ENCODE measurements around the gene PAQR7.
A peak's percentile ranks its signal among the peaks of the same experiment; 100 is the strongest.

Gene PAQR7

GRCh38 chr1:25821630-25822091, 53.8 kb downstream of the PAQR7 start:
- peaks cover 44% of the 10 kb centered on the region for H3K4me1 Mint-ChIP-seq
- no peaks in the 10 kb centered on the region for H3K27me3 Mint-ChIP-seq
- no peaks in the 10 kb centered on the region for H3K9me3 Mint-ChIP-seq
- peaks cover 6% of the 10 kb centered on the region for H3K36me3 Mint-ChIP-seq
- peak overlapping the region; percentile 89 for H3K27ac Mint-ChIP-seq
- peak overlapping the region; percentile 92 for H3K4me3 Mint-ChIP-seq

GRCh38 chr1:25821112-25821476, 54.4 kb downstream of the PAQR7 start:
- Mint-ChIP-seq H3K27me3 (no peaks in the 10 kb centered on the region), H3K9me3 (no peaks in the 10 kb centered on the region), H3K27ac (peak overlapping the region; percentile 90), H3K36me3 (peaks cover 4% of the 10 kb centered on the region), H3K4me1 (peaks cover 44% of the 10 kb centered on the region), H3K4me3 (peak overlapping the region; percentile 92)

- Mint-ChIP-seq H3K27ac (peak overlapping the region; percentile 90), H3K4me3 (peak overlapping the region; percentile 97), H3K9me3 (no peaks in the 10 kb centered on the region), H3K27me3 (no peaks in the 10 kb centered on the region), H3K36me3 (peaks cover 2% of the 10 kb centered on the region), H3K4me1 (peaks cover 44% of the 10 kb centered on the region)
Measured at GRCh38 chr1:25820247-25821111, 55.0 kb downstream of the PAQR7 start.

- H3K9me3 Mint-ChIP-seq, result no peaks in the 10 kb centered on the region
- H3K36me3 Mint-ChIP-seq, result peaks cover 2% of the 10 kb centered on the region
- H3K27ac Mint-ChIP-seq, result peak within 1 kb of the TSS; percentile 97
- H3K4me3 Mint-ChIP-seq, result peak within 1 kb of the TSS; percentile 97
- H3K4me1 Mint-ChIP-seq, result peaks cover 44% of the 10 kb centered on the region
- no peaks in the 10 kb centered on the region for H3K27me3 Mint-ChIP-seq
Measured at GRCh38 chr1:25819491-25820246, 55.8 kb downstream of the PAQR7 start, which contains the start of gene MTFR1L. Gene MTFR1L (plus strand): TSS chr1:25819954. CDS start chr1:25823105, 3,151 bp downstream.

GRCh38 chr1:25818569-25818968, 56.9 kb downstream of the PAQR7 start:
- Mint-ChIP-seq H3K27ac (peak overlapping the region; percentile 97), H3K4me1 (peaks cover 44% of the 10 kb centered on the region), H3K27me3 (no peaks in the 10 kb centered on the region), H3K9me3 (no peaks in the 10 kb centered on the region), H3K4me3 (peak overlapping the region; percentile 97), H3K36me3 (peaks cover 2% of the 10 kb centered on the region)

GRCh38 chr1:25817840-25818501, 57.5 kb downstream of the PAQR7 start:
- peaks cover 2% of the 10 kb centered on the region for H3K36me3 Mint-ChIP-seq

GRCh38 chr1:25816112-25816718, 59.3 kb downstream of the PAQR7 start:
- Mint-ChIP-seq H3K27ac (no peak overlapping the region), H3K4me1 (peaks cover 32% of the 10 kb centered on the region), H3K9me3 (no peaks in the 10 kb centered on the region)

More at GRCh38 chr1:25817840-25818501, 57.5 kb downstream of the PAQR7 start:
- Mint-ChIP-seq H3K9me3 (no peaks in the 10 kb centered on the region), H3K27me3 (no peaks in the 10 kb centered on the region), H3K4me3 (peak overlapping the region; percentile 97), H3K27ac (peak overlapping the region; percentile 97), H3K4me1 (peaks cover 44% of the 10 kb centered on the region)

GRCh38 chr1:25815208-25816111, 60.0 kb downstream of the PAQR7 start:
- H3K4me3 Mint-ChIP-seq, result no peak overlapping the region
- no peaks in the 10 kb centered on the region for H3K9me3 Mint-ChIP-seq
- H3K36me3 Mint-ChIP-seq, result no peaks in the 10 kb centered on the region
- H3K27ac Mint-ChIP-seq, result peak overlapping the region; percentile 23
- no peaks in the 10 kb centered on the region for H3K27me3 Mint-ChIP-seq
- peaks cover 24% of the 10 kb centered on the region for H3K4me1 Mint-ChIP-seq

More at GRCh38 chr1:25816112-25816718, 59.3 kb downstream of the PAQR7 start:
- Mint-ChIP-seq H3K36me3 (peaks cover 2% of the 10 kb centered on the region), H3K4me3 (no peak overlapping the region), H3K27me3 (no peaks in the 10 kb centered on the region)

GRCh38 chr1:25814549-25815087, 60.9 kb downstream of the PAQR7 start:
- no peaks in the 10 kb centered on the region for H3K27me3 Mint-ChIP-seq
- H3K4me1 Mint-ChIP-seq, result peaks cover 24% of the 10 kb centered on the region
- H3K36me3 Mint-ChIP-seq, result no peaks in the 10 kb centered on the region
- H3K27ac Mint-ChIP-seq, result no peak overlapping the region
- no peaks in the 10 kb centered on the region for H3K9me3 Mint-ChIP-seq
- no peak overlapping the region for H3K4me3 Mint-ChIP-seq

GRCh38 chr1:25813734-25814471, 61.6 kb downstream of the PAQR7 start:
- no peak overlapping the region for H3K27ac Mint-ChIP-seq
- no peaks in the 10 kb centered on the region for H3K9me3 Mint-ChIP-seq
- H3K4me1 Mint-ChIP-seq, result peaks cover 18% of the 10 kb centered on the region
- H3K4me3 Mint-ChIP-seq, result no peak overlapping the region
- H3K27me3 Mint-ChIP-seq, result no peaks in the 10 kb centered on the region
- no peaks in the 10 kb centered on the region for H3K36me3 Mint-ChIP-seq

- Mint-ChIP-seq H3K36me3 (no peaks in the 10 kb centered on the region), H3K27ac (no peak overlapping the region), H3K4me3 (no peak overlapping the region), H3K9me3 (no peaks in the 10 kb centered on the region), H3K27me3 (no peaks in the 10 kb centered on the region), H3K4me1 (peaks cover 11% of the 10 kb centered on the region)
Measured at GRCh38 chr1:25813071-25813733, 62.3 kb downstream of the PAQR7 start.
